ENCODE data around the gene TRIM72.

Gene TRIM72

DNA sequence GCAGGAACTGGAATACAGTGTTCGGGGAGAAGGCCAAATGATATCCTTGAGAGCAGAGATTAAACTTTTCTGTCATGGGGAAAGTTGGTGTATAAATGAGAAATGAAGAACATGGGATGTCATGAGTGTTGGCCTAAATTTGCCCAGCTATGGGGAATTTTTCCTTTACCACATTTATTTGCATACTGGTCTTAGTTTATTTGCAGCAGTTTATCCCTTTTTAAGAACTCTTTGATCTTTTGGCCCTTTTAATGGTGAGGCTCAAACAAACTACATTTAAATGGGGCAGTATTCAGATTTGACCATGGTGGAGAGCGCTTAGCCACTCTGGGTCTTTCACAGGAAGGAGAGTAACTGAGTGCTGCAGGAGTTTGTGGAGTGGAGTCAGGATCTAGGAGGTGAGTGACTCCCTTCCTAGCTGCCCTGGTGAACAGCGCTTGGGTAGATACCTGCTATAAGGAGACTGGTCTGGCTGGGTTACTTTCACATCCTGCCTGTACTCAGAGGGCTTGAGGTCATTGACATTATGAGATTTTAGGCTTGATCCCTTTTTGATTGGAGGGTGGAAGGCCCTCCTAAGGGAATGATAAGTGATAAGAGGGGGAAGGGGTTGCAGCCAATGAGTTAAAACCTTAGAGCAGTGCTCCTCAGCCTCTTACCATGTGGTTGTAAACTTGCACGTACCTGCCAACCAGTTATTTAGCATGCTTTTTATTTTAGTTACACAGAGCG, 22.1 kb upstream of the TRIM72 start:
- peaks cover 16% of the 10 kb centered on the region for H3K79me1 ChIP-seq (replicated peaks; ENCODE audit: low read length, poor library complexity, severe bottlenecking)

GRCh38 chr16:31192856-31193642, 20.9 kb upstream of the TRIM72 start:
- H2AFZ ChIP-seq (ENCODE audit: low read depth, low read length) = no peak overlapping the region
- H3K4me2 ChIP-seq (ENCODE audit: low read length, poor library complexity, severe bottlenecking) = no peak overlapping the region
- H3K36me3 ChIP-seq (ENCODE audit: control insufficient read depth in 1 of 2, insufficient read depth in 2 of 2, low read depth in 1 of 2, low read length in 2 of 2) = peaks cover 82 to 98% of the 10 kb centered on the region in 2 experiments
- no peak overlapping the region for H3K4ac ChIP-seq (ENCODE audit: low read depth in 1 of 2, low read length in 2 of 2)
- no peak overlapping the region for H3K18ac ChIP-seq (ENCODE audit: low read depth in 1 of 2, low read length in 2 of 2)
- H2BK15ac ChIP-seq (ENCODE audit: low read depth, poor library complexity, severe bottlenecking) = no peak overlapping the region
- no peak overlapping the region for H2AK5ac ChIP-seq (ENCODE audit: low read length, severe bottlenecking)
- H3K23ac ChIP-seq (ENCODE audit: low read length in 2 of 2) = no peak overlapping the region
- no peak overlapping the region for H3K14ac ChIP-seq (ENCODE audit: low read length in 2 of 2)
- no peak for DNase-seq
- H3K9ac ChIP-seq (ENCODE audit: low read length) = no peak overlapping the region
- peaks cover 17% of the 10 kb centered on the region for H3K79me1 ChIP-seq (replicated peaks; ENCODE audit: low read length, poor library complexity, severe bottlenecking)
- H3K27ac ChIP-seq (ENCODE audit: low read length, poor library complexity, severe bottlenecking) = no peak overlapping the region
- 94% methylated on average over 16 of the region's 16 CpGs for WGBS
- no peak overlapping the region for H4K91ac ChIP-seq (ENCODE audit: low read length)
- H3K4me1 ChIP-seq (ENCODE audit: control insufficient read depth, insufficient read depth, low read depth, low read length) = no peaks in the 10 kb centered on the region
- H3K27me3 ChIP-seq (ENCODE audit: control insufficient read depth in 1 of 2, insufficient read depth in 1 of 2, low read length in 2 of 2) = no peaks in the 10 kb centered on the region
- H3K9me3 ChIP-seq (ENCODE audit: control insufficient read depth, low read length) = no peaks in the 10 kb centered on the region
- no peak overlapping the region for H3K4me3 ChIP-seq (ENCODE audit: insufficient read depth in 1 of 2, low read depth in 1 of 2, low read length in 2 of 2)
- H2BK120ac ChIP-seq (ENCODE audit: low read depth, low read length) = no peak overlapping the region
- no peak overlapping the region for H4K8ac ChIP-seq (ENCODE audit: low read length)
- no peak overlapping the region for H2BK12ac ChIP-seq (ENCODE audit: low read length in 2 of 2)
- no peak overlapping the region for H2BK5ac ChIP-seq (ENCODE audit: low read depth, low read length, poor library complexity, severe bottlenecking)

More for the DNA sequence above, 22.1 kb upstream of the TRIM72 start:
- H3K4me2 ChIP-seq (ENCODE audit: low read length, poor library complexity, severe bottlenecking) = no peak overlapping the region
- no peak overlapping the region for H2AK5ac ChIP-seq (ENCODE audit: low read length, severe bottlenecking)
- peaks cover 78 to 100% of the 10 kb centered on the region in 2 experiments for H3K36me3 ChIP-seq (ENCODE audit: control insufficient read depth in 1 of 2, insufficient read depth in 2 of 2, low read depth in 1 of 2, low read length in 2 of 2)
- no peak overlapping the region for H3K18ac ChIP-seq (ENCODE audit: low read depth in 1 of 2, low read length in 2 of 2)
- no peak overlapping the region for H4K8ac ChIP-seq (ENCODE audit: low read length)
- H3K14ac ChIP-seq (ENCODE audit: low read length in 2 of 2) = no peak overlapping the region
- H3K27ac ChIP-seq (ENCODE audit: low read length, poor library complexity, severe bottlenecking) = no peak overlapping the region
- no peaks in the 10 kb centered on the region for H3K27me3 ChIP-seq (ENCODE audit: control insufficient read depth in 1 of 2, insufficient read depth in 1 of 2, low read length in 2 of 2)
- WGBS = 100% methylated on average over 5 of the region's 5 CpGs
- no peak overlapping the region for H3K4me3 ChIP-seq (ENCODE audit: insufficient read depth in 1 of 2, low read depth in 1 of 2, low read length in 2 of 2)
- no peak for DNase-seq
- no peak overlapping the region for H2AFZ ChIP-seq (ENCODE audit: low read depth, low read length)
- H3K9ac ChIP-seq (ENCODE audit: low read length) = no peak overlapping the region
- no peak overlapping the region for H2BK12ac ChIP-seq (ENCODE audit: low read length in 2 of 2)
- no peaks in the 10 kb centered on the region for H3K9me3 ChIP-seq (ENCODE audit: control insufficient read depth, low read length)
- no peak overlapping the region for H2BK120ac ChIP-seq (ENCODE audit: low read depth, low read length)
- H4K91ac ChIP-seq (ENCODE audit: low read length) = no peak overlapping the region
- no peak overlapping the region for H3K23ac ChIP-seq (ENCODE audit: low read length in 2 of 2)
- H3K4me1 ChIP-seq (ENCODE audit: control insufficient read depth, insufficient read depth, low read depth, low read length) = no peaks in the 10 kb centered on the region
- no peak overlapping the region for H2BK15ac ChIP-seq (ENCODE audit: low read depth, poor library complexity, severe bottlenecking)
- no peak overlapping the region for H2BK5ac ChIP-seq (ENCODE audit: low read depth, low read length, poor library complexity, severe bottlenecking)
- no peak overlapping the region for H3K4ac ChIP-seq (ENCODE audit: low read depth in 1 of 2, low read length in 2 of 2)

DNA sequence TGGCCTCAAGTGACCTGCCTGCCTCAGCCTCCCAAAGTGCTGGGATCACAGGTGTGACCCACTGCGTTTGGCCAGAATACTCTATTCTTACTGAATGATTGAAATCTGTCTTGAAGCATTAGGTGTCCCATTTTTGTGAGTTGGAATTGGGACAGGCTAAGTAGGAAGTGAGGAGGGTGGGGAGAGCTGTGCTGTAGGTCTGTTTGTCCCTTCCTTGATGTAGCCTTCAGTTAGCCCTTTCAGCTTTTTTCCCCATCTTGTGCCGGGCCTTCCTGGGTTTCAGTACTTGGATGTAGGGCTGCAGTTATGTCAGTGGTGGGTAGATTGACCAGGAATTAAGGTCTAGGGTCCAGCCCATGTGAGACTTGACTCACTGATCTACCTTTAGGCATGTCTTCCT, 20.0 kb upstream of the TRIM72 start:
- no peak overlapping the region for H3K9ac ChIP-seq (ENCODE audit: low read length)
- no peak overlapping the region for H2BK120ac ChIP-seq (ENCODE audit: low read depth, low read length)
- H3K36me3 ChIP-seq (ENCODE audit: control insufficient read depth in 1 of 2, insufficient read depth in 2 of 2, low read depth in 1 of 2, low read length in 2 of 2) = peaks cover 83 to 97% of the 10 kb centered on the region in 2 experiments
- H3K4me3 ChIP-seq (ENCODE audit: insufficient read depth in 1 of 2, low read depth in 1 of 2, low read length in 2 of 2) = no peak overlapping the region
- H2BK15ac ChIP-seq (ENCODE audit: low read depth, poor library complexity, severe bottlenecking) = no peak overlapping the region
- no peak overlapping the region for H4K91ac ChIP-seq (ENCODE audit: low read length)
- H4K8ac ChIP-seq (ENCODE audit: low read length) = no peak overlapping the region
- H2AFZ ChIP-seq (ENCODE audit: low read depth, low read length) = no peak overlapping the region
- H3K79me1 ChIP-seq (replicated peaks; ENCODE audit: low read length, poor library complexity, severe bottlenecking) = peaks cover 20% of the 10 kb centered on the region
- no peaks in the 10 kb centered on the region for H3K27me3 ChIP-seq (ENCODE audit: control insufficient read depth in 1 of 2, insufficient read depth in 1 of 2, low read length in 2 of 2)
- H3K18ac ChIP-seq (ENCODE audit: low read depth in 1 of 2, low read length in 2 of 2) = no peak overlapping the region
- no peaks in the 10 kb centered on the region for H3K9me3 ChIP-seq (ENCODE audit: control insufficient read depth, low read length)
- H3K4me2 ChIP-seq (ENCODE audit: low read length, poor library complexity, severe bottlenecking) = no peak overlapping the region
- H3K23ac ChIP-seq (ENCODE audit: low read length in 2 of 2) = no peak overlapping the region
- DNase-seq = no peak
- WGBS = 100% methylated on average over 1 of the region's 2 CpGs
- H3K4me1 ChIP-seq (ENCODE audit: control insufficient read depth, insufficient read depth, low read depth, low read length) = no peaks in the 10 kb centered on the region
- H3K4ac ChIP-seq (ENCODE audit: low read depth in 1 of 2, low read length in 2 of 2) = no peak overlapping the region
- H2BK5ac ChIP-seq (ENCODE audit: low read depth, low read length, poor library complexity, severe bottlenecking) = no peak overlapping the region
- no peak overlapping the region for H3K27ac ChIP-seq (ENCODE audit: low read length, poor library complexity, severe bottlenecking)
- H3K14ac ChIP-seq (ENCODE audit: low read length in 2 of 2) = no peak overlapping the region
- no peak overlapping the region for H2BK12ac ChIP-seq (ENCODE audit: low read length in 2 of 2)
- no peak overlapping the region for H2AK5ac ChIP-seq (ENCODE audit: low read length, severe bottlenecking)

DNA sequence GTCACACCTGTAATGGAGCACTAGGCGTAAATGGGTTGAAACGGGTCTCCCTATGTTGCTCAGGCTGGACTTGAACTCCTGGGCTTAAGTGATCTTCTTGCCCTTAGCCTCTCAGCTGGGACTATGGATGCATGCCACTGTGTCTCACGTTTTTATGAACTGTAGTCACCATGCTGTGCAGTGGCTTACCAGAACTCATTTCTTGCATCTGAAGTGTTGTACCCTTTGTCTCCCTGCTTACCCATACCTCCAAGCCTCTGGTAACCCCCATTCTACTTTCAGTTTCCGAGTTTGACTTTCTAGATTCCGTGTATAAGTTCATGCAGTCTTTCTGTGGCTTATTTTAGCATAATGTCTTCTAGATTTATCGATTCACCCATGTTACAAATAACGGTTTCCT, 19.0 kb upstream of the TRIM72 start:
- no peak overlapping the region for H3K18ac ChIP-seq (ENCODE audit: low read depth in 1 of 2, low read length in 2 of 2)
- no peak overlapping the region for H3K4ac ChIP-seq (ENCODE audit: low read depth in 1 of 2, low read length in 2 of 2)
- H3K4me2 ChIP-seq (ENCODE audit: low read length, poor library complexity, severe bottlenecking) = no peak overlapping the region
- H3K4me1 ChIP-seq (ENCODE audit: control insufficient read depth, insufficient read depth, low read depth, low read length) = no peaks in the 10 kb centered on the region
- no peak overlapping the region for H2AFZ ChIP-seq (ENCODE audit: low read depth, low read length)
- no peaks in the 10 kb centered on the region for H3K27me3 ChIP-seq (ENCODE audit: control insufficient read depth in 1 of 2, insufficient read depth in 1 of 2, low read length in 2 of 2)
- no peak overlapping the region for H4K91ac ChIP-seq (ENCODE audit: low read length)
- H3K9ac ChIP-seq (ENCODE audit: low read length) = no peak overlapping the region
- H2BK5ac ChIP-seq (ENCODE audit: low read depth, low read length, poor library complexity, severe bottlenecking) = no peak overlapping the region
- H3K4me3 ChIP-seq (ENCODE audit: insufficient read depth in 1 of 2, low read depth in 1 of 2, low read length in 2 of 2) = no peak overlapping the region
- peak overlapping the region in 1 of 2 experiments; percentile 3 for H2BK12ac ChIP-seq (ENCODE audit: low read length in 2 of 2)
- H2BK120ac ChIP-seq (ENCODE audit: low read depth, low read length) = no peak overlapping the region
- H4K8ac ChIP-seq (ENCODE audit: low read length) = no peak overlapping the region
- 95% methylated on average over 7 of the region's 7 CpGs for WGBS
- H2AK5ac ChIP-seq (ENCODE audit: low read length, severe bottlenecking) = no peak overlapping the region
- DNase-seq = no peak
- peaks cover 84 to 97% of the 10 kb centered on the region in 2 experiments for H3K36me3 ChIP-seq (ENCODE audit: control insufficient read depth in 1 of 2, insufficient read depth in 2 of 2, low read depth in 1 of 2, low read length in 2 of 2)
- no peak overlapping the region for H2BK15ac ChIP-seq (ENCODE audit: low read depth, poor library complexity, severe bottlenecking)
- H3K14ac ChIP-seq (ENCODE audit: low read length in 2 of 2) = no peak overlapping the region
- no peaks in the 10 kb centered on the region for H3K9me3 ChIP-seq (ENCODE audit: control insufficient read depth, low read length)
- H3K27ac ChIP-seq (ENCODE audit: low read length, poor library complexity, severe bottlenecking) = no peak overlapping the region
- no peak overlapping the region for H3K23ac ChIP-seq (ENCODE audit: low read length in 2 of 2)
- peaks cover 20% of the 10 kb centered on the region for H3K79me1 ChIP-seq (replicated peaks; ENCODE audit: low read length, poor library complexity, severe bottlenecking)

All from mesenchymal stem cell (in vitro differentiated cells and primary cell).